Nephron (organoid): ENCODE data around the gene ST8SIA3.

Experiments
- H3K27ac Mint-ChIP-seq, 3 experiments: 2 replicates each; pipeline ENCODE4 v1.8.0; 2020; ENCODE audit warnings: mixed read lengths in 3 of 3, mild to moderate bottlenecking in 2 of 3, moderate library complexity in 1 of 3
- H3K27me3 Mint-ChIP-seq: 2 replicates; pipeline ENCODE4 v1.8.0; 2021; ENCODE audit warnings: low read depth, mild to moderate bottlenecking, moderate library complexity, mixed read lengths
- H3K36me3 Mint-ChIP-seq: 2 replicates; pipeline ENCODE4 v1.8.0; 2020; ENCODE audit warnings: low read depth, mixed read lengths
- H3K4me1 Mint-ChIP-seq: 2 replicates; pipeline ENCODE4 v1.8.0; 2020; ENCODE audit warnings: mixed read lengths
- H3K4me3 Mint-ChIP-seq, 3 experiments: 2 replicates each; pipeline ENCODE4 v1.8.0; 2020; ENCODE audit warnings: mild to moderate bottlenecking in 3 of 3, mixed read lengths in 3 of 3, moderate library complexity in 2 of 3
- H3K9me3 Mint-ChIP-seq: 2 replicates; pipeline ENCODE4 v1.8.0; 2020; ENCODE audit warnings: mixed read lengths
- CTCF ChIP-seq, 3 experiments: fragments of 200-600 bp; sonication (generic); IDR thresholded peaks; one replicate each; pipeline ENCODE4 v1.5.0; 2021; ENCODE audit warnings: antibody characterized with exemption in 3 of 3; ENCODE audit not compliant: unreplicated experiment in 3 of 3

The ST8SIA3 gene

GRCh38 chr18:57397440-57398132, 45.2 kb downstream of the ST8SIA3 start:
- H3K27ac Mint-ChIP-seq = no peak overlapping the region
- no peak for TF ChIP-seq CTCF (IDR thresholded peaks at IDR 0.05; ENCODE audit: unreplicated experiment in 3 of 3)
- peaks cover 15% of the 10 kb centered on the region for H3K9me3 Mint-ChIP-seq
- no peak overlapping the region for H3K4me3 Mint-ChIP-seq
- no peaks in the 10 kb centered on the region for H3K36me3 Mint-ChIP-seq
- no peaks in the 10 kb centered on the region for H3K4me1 Mint-ChIP-seq
- H3K27me3 Mint-ChIP-seq = peaks cover 14% of the 10 kb centered on the region

GRCh38 chr18:57404345-57404744, 52.0 kb downstream of the ST8SIA3 start:
- Mint-ChIP-seq H3K36me3 (no peaks in the 10 kb centered on the region), H3K27me3 (peaks cover 15% of the 10 kb centered on the region), H3K4me3 (no peak overlapping the region), H3K9me3 (peaks cover 2% of the 10 kb centered on the region), H3K27ac (no peak overlapping the region), H3K4me1 (no peaks in the 10 kb centered on the region)
- no peak for TF ChIP-seq CTCF (IDR thresholded peaks at IDR 0.05; ENCODE audit: unreplicated experiment in 3 of 3)

- Mint-ChIP-seq H3K27me3 (peaks cover 19% of the 10 kb centered on the region), H3K27ac (no peak overlapping the region), H3K4me1 (no peaks in the 10 kb centered on the region), H3K4me3 (no peak overlapping the region), H3K9me3 (peaks cover 2% of the 10 kb centered on the region), H3K36me3 (no peaks in the 10 kb centered on the region)
- TF ChIP-seq CTCF (IDR thresholded peaks at IDR 0.05; ENCODE audit: unreplicated experiment in 3 of 3) = no peak
These were observed 57.3 kb downstream of the ST8SIA3 start for GRCh38 chr18:57409650-57410049.

- no peaks in the 10 kb centered on the region for H3K36me3 Mint-ChIP-seq
- no peak for TF ChIP-seq CTCF (IDR thresholded peaks at IDR 0.05; ENCODE audit: unreplicated experiment in 3 of 3)
- H3K4me1 Mint-ChIP-seq = no peaks in the 10 kb centered on the region
- peaks cover 2% of the 10 kb centered on the region for H3K9me3 Mint-ChIP-seq
- H3K27me3 Mint-ChIP-seq = peaks cover 24% of the 10 kb centered on the region
- H3K4me3 Mint-ChIP-seq = no peak overlapping the region
- no peak overlapping the region for H3K27ac Mint-ChIP-seq
These were observed 58.4 kb downstream of the ST8SIA3 start for GRCh38 chr18:57410749-57411148.

- no peak for TF ChIP-seq CTCF (IDR thresholded peaks at IDR 0.05; ENCODE audit: unreplicated experiment in 3 of 3)
- Mint-ChIP-seq H3K27me3 (peaks cover 42% of the 10 kb centered on the region), H3K4me1 (no peaks in the 10 kb centered on the region), H3K9me3 (peaks cover 6% of the 10 kb centered on the region), H3K27ac (no peak overlapping the region), H3K4me3 (no peak overlapping the region), H3K36me3 (no peaks in the 10 kb centered on the region)
These were observed 64.2 kb downstream of the ST8SIA3 start for GRCh38 chr18:57416542-57416941.
